Measurements from ENCODE around the gene DLST.

DNA sequence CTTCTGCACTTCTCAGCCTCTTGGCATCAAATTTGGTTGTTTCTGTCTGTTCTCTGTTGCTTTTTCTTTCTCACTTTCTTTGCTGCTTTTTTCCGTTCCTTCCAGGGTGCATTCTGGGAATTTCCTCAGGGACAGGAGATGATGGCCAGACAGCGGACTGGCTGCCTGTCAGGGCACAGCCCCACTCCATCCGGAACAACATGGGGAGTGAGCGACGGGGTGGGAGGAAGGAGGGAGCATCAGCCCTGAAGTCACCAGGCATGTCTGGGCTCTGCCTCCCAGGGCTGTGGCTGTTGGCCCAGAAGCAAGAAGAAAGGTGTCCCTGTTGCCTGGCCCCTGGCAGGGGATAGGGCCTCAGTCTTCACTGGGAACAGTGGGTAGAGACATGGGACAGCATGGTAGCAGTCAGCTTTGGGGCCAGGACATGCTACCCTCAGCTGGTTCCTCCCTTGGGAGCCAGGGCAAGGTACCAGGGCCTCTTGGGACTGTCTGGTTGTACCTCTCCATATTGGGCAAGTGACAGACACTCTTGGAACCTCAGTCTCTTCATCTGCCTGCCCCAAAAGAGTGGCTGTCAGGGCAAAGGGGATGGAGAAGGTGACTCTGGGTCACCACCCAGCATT is 65.1 kb downstream of the DLST start:
- TF ChIP-seq GATA2 (IDR thresholded peaks at IDR 0.05; ENCODE audit: low read depth, low read length) (no peak), GATA3 (IDR thresholded peaks at IDR 0.05; ENCODE audit: low read depth, low read length) (no peak)

Measured in SH-SY5Y (cell line).